ENCODE data around the gene TNRC6A.
"Not testable (repeated sequence)": the region's sequence is repeated elsewhere in the genome, so short reads cannot be mapped to it uniquely, and the experiment has no call there.

The TNRC6A gene

DNA sequence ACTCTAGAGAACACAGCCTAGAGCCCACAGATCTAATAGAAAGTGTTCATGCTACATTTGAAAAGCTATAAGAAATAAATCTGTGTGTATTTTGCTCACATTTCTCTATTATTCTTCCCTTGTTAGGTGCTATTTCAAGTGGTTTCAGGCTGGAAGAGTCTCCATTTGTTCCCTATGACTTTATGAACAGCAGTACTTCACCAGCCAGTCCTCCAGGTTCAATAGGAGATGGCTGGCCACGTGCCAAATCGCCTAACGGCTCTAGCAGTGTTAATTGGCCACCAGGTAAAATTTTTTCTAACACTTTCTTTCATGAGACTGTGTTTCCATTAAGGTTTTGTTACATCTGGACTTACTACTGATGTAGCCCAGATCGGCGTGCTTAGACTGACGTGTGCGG lies 85.6 kb downstream of the TNRC6A start:
- no peak for DNase-seq (ENCODE audit: low read depth in 3 of 3)

GRCh38 chr16:24816688-24817087 lies 87.2 kb downstream of the TNRC6A start:
- no peak for DNase-seq (ENCODE audit: low read depth in 3 of 3)

GRCh38 chr16:24819462-24820040 lies 90.1 kb downstream of the TNRC6A start:
- DNase-seq (ENCODE audit: low read depth in 3 of 3) = no peak

DNA sequence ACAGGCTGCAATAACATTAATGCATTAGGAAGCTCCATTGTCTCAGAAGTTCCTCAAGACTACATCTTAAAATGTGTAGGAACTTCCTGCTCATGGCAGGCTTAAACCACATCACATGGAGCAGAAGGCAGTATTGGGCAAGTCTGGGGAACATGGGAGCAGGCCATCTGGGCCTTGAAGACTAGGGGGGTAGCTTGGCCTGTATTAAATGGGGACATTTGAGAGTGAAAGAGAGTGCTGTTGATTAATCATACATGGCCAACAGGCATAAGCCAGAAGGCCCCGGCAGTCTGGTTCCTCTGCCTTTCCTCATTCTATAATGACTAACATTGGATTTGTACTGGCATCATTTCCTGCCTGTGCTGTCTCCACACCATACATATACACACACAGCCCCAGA lies 91.1 kb downstream of the TNRC6A start:
- DNase-seq (ENCODE audit: low read depth in 3 of 3) = no peak

- DNase-seq (ENCODE audit: low read depth in 3 of 3) = no peak
Measured at GRCh38 chr16:24821129-24821528, 91.7 kb downstream of the TNRC6A start.

GRCh38 chr16:24822542-24822941 lies 93.1 kb downstream of the TNRC6A start:
- DNase-seq (ENCODE audit: low read depth in 3 of 3) = no peak

DNA sequence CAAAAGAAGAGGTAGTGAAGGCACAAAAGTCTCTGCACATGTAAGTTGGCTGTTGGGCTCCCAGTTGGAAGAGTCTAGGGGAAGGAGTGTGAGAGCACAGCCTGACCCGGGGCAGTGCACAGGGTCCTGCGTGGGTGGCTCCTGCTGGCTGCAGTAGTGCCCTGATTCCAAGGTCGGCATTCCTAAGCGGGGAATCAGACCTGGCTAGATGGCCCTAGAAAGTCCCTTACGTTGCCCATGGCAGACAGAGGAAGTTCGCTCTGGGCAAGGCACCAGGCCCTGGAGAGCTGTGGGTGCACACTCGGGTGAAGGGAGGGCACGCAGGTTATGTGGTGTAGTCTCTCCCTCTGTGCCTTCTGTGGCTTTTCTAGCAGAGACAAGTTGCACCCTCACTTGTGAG lies 93.5 kb downstream of the TNRC6A start:
- no peak for DNase-seq (ENCODE audit: low read depth in 3 of 3)

- DNase-seq (ENCODE audit: low read depth in 3 of 3) = no peak
Measured at GRCh38 chr16:24825696-24826095, 96.2 kb downstream of the TNRC6A start.

DNA sequence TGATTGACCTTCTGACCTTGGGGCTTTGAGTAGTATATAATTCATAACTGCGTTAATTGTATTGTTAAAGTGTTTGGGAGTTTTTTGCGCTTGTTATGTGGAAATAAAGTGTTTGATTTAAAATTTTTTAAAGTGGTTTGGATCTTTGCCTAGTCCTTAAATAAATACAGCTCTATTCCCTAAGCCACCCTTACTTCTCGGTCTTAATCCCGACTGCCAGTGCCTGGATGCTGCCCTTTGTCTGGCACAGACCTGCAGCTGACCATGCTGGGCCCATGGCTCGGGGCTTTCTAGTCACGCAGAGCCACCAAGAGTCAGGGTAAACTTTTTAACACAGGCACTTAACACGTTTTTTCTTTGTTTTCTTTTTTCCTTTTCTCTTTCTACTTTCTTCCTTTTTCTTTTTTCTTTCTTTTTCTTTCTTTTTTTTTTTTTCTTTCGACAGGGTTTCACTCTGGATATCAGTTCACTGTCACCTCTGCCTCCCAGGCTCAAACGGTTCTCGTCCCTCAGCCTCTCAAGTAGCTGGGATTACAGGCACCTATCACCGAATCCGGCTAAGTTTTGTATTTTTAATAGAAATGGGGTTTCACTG lies 96.7 kb downstream of the TNRC6A start:
- DNase-seq (ENCODE audit: low read depth in 3 of 3) = no peak

DNA sequence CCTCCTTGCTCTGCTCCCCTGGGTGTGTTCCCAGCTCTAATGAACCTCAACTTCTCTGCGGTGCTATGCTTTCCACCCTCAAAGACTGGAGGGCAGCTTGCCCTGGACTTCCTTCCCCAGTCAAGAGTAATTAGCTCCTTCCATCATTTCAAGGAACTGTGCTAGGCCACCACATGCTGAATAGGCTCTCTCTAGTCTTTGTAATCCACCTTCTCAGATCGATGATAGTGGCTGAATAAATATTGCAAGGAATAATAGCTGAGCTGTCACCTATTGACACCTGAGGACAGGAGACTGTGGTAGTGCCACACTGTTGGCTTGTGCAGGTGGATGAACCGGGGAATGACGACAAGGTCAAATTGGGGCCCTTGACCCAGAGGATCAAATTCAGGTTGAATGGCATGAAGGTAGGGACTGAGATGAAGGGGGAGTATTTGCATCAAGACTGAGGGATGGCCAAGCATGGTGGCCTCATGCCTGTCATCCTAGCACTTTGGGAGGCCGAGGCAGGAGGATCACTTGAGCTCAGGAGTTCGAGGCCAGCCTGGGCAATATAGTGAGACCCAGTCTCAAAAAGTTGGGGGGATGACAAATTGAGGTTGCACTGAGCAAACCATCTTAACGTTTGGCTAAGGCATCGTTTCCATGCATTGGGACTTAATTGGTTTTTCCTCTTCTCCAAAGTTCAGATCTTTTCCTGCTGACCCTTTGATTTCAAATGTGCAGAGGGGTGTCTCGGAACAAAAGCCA lies 97.5 kb downstream of the TNRC6A start:
- no peak for DNase-seq (ENCODE audit: low read depth in 3 of 3)

DNA sequence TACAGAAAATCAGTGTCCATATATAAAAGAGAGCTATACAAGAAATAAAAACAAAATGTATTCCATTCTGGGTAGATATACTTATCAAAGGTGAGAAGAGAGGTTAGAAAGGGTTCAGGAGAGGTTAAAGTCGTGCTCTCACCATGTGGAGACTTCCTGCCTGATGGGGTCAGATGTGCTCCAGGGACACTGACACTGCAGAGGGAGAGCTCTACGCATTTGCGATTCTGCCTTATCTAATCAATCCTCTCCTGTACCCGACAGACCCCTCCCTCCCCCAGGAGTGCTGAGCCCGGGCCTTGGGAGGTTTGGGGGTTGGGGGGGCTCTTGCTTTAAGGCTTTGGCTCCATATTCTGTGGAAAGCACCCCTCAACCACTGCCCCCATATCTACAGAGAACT lies 99.7 kb downstream of the TNRC6A start:
- DNase-seq (ENCODE audit: low read depth in 3 of 3) = no peak

- DNase-seq (ENCODE audit: low read depth in 3 of 3) = no peak
Measured at GRCh38 chr16:24833352-24833751, 103.9 kb downstream of the TNRC6A start.

- DNase-seq (ENCODE audit: low read depth in 3 of 3) = no peak
Measured at GRCh38 chr16:24834459-24835335, 105.2 kb downstream of the TNRC6A start.

DNA sequence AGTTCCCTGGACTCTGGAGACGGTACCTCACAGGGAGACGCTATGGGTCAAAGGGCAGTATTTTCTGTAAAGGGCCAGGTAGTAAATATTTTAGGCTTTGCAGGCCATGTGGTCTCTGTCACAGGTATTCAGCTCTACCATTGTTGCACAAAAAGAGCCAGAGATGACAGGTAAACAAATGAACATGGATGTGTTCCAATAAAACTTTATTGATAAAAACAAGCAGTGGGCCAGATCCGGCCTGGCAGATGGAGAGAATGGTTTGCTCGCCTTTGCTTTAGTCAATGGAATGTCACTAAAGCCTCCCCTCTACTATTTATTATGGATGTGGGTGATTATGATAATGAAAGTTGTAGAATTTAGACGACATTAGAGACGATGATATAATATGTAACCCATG lies 107.4 kb downstream of the TNRC6A start:
- DNase-seq (ENCODE audit: low read depth in 3 of 3) = no peak

- DNase-seq (ENCODE audit: low read depth in 3 of 3) = no peak
Measured at GRCh38 chr16:24837969-24838368, 108.5 kb downstream of the TNRC6A start.

GRCh38 chr16:24838554-24839266 lies 109.3 kb downstream of the TNRC6A start:
- no peak for DNase-seq (ENCODE audit: low read depth in 3 of 3)

DNA sequence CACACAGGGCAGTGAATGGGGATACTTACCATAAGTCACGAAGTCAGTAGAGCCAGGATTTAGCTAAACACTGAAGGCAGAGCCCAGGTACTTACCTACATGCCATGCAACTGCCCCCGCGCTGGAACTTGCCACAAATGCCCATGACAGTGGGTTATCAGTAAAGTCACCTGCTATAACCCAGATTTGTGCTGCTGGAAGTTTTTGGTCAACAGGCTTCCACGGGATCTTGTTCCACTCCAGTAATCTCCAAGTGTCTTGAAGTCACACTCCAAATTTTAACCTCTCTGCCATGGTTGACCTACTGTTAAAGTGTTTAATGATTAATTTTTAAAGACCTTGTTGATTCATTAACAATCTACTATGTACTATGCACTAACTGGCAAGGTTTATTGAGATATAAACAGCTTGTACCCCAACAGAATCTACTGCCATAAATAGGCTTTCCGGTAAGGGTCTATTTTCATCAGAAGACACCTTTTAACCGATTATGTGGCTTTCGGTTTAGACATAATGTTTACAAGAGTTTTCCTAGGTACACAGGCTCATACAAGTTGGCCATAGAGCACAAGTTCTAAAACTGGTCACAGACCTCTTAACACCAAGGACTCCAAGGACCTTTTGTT lies 110.0 kb downstream of the TNRC6A start:
- no peak for DNase-seq (ENCODE audit: low read depth in 3 of 3)

GRCh38 chr16:24841291-24841690 lies 111.8 kb downstream of the TNRC6A start:
- DNase-seq (ENCODE audit: low read depth in 3 of 3) = no peak

DNA sequence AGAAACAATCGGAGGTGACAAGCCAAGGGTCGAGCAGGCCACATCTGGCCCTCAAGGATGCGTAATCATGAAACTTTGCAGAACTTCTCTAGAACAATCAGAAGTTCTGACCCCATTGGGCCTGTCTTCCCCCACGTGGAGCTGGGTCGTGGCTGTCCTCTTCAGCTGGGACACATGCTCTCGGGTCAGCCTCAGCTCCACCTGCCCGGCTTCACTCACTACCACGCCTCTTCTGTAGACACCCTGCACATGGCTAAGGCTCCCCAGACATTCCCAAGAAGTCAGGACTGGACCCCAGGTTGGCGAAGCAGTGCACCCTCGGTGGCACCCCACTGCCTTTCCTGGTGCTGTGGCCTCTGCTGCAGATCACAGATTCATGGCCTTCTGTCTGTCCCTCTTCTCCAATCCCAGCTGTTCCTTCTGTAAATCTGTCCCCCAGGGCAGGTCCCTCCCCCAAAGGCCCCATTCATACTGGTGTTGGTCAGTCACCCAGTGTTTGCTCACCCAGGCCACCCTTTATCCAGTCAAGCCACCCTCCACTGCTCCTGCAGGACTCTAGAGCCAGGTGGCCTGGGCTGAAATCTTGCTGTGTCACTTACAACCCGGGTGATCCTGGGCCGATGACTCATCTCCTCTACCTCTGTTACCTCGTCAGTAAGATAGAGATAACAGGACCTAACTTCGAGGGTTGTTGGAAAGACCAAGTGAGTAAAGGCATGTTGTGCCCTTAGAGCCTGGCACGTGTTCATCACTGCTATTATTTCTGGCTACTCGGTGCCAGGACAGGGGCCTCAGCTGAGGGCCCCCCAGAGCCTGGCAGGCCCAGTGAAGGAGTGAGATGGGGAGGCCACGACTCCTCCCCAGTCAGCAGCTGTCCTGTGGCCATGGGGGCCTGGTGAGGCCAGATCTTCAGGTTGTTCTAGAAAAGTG lies 114.9 kb downstream of the TNRC6A start:
- no peak for DNase-seq (ENCODE audit: low read depth in 3 of 3)

DNA sequence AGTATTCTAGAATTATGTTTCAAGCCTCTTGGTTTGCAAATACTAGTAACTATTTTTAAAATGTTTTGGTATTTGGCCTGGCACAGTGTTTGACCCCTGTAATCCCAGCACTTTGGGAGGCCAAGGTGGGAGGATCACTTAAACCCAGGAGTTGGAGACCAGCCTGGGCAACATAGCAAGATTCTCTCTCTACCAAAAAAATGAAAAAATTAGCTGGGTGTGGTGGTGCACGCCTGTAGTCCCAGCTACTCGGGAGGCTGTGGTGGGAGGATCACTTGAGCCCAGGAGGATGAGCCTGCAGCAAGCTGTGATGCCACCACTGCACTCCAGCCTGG lies 115.5 kb downstream of the TNRC6A start:
- DNase-seq (ENCODE audit: low read depth in 3 of 3) = not testable (repeated sequence)
